ENCODE measurements around the gene SNCA.

The SNCA gene

DNA sequence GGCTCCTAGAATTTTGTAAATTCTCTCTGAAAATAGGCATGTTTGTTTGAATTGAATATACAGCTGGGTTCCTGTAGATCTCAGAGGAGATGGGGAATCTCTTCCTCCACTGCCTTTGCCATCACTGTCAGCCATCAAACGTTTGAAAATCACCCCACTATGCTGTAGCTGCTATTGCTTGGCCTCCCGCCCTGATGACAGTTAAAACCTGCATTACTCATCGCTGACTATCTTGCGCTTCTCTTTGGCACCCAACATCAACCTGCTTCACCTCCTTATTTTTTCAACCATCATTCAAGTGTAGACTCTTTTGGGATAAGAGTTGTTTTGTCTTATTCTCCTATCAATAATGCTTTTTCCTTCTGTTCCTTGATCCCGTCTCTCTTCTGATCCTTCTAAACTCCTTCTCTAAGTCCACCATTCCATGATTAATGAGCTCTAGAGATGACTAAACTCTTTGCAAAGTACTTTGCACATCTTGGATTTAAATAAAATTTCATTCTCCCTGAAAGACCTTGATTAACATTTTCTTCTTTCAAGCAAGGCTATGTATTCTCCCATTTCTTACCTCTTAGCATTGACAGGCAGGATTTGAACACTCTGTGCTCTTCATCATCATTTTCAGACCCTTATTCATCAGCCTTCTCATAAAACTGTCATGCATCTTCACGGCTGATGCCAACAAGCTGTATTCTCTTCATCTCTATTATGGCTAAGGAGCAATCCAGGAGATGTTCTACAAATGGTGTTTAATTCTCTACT, 133.0 kb downstream of the SNCA start:
- DNase-seq = no peak

DNA sequence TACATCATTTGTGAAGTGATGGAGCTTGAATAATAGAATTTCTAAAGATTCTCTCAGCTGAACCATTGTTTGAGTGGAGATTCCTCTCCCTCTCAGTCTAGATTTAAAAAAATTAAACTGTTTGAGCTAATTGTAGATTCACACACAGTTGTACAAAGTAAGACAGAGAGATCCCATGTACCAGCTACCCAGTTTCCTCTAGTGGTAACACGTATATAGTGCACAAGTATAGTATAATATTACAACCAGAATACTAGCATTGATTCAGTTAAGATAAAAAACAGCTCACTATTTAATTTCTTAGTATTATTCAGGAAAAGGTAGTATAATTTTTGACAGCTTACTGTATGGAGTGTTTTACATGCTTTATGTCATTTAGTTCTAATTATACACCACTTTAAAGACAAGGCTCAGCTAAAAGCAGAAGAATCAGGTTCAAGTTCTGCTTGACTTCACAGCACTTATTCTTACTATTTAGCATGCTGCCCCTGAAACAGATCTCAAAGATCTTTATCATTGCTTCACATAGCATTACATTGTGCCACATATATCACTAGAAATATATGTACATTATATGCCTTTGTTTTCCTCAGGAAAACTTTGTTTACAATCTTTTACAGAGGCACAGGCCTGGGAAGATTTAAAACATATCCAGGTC, 136.1 kb downstream of the SNCA start:
- no peak for DNase-seq

DNA sequence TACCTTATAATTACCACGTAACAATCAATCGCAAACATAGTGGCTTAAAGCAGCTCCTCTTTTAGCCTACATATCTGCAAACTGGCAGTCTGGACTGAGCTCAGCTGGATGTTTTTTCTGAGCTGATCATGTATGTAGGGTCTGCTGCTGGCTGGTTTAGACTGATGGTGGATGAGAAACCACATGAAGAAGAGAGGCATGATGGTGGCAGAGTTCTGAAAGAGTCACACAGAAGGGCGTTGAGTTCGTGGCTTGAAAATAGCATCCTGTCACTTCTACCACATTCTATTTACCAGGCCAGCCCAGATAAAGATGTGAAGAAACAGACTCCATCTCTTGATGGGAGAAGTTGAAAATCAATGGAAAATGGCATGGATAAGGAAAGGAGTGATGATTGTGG, 151.3 kb downstream of the SNCA start:
- DNase-seq = no peak

DNA sequence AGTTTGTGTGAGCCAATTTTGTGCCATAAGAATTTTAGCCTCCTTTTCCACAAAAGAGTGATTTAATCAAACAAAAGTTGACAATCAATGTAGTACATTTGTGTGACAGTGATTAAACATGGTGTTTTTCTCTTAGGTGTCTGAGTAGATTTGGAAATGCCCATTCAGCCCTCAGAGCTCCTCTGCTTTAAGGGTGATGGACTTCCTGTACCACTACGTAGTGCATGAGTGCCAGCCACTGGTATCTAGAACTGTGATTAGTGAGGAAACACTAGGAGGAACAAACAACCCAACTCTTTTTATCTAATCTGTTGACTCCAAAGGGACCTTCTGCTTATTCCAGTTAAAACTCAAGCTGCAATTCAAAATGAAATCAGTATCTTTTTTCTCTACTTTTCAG, 151.7 kb downstream of the SNCA start:
- no peak for DNase-seq

DNA sequence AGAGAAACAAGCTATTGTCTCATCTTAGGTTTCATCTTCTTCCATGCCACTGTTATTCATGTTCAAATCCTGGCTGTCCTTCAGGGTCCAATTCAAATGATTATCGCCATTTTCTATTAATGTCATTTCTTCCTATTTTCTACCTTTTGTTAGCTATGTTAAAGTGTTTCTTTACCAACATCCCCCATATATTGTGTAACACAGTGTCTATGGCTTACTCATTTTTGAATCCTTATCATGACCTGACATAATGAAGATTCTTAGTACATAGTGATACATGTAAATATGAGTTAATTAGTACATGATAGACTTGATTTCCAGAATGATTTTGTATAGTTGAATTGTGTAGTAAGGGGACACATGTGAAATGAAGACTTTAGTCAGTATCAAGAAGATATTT, 152.4 kb downstream of the SNCA start:
- no peak for DNase-seq

DNA sequence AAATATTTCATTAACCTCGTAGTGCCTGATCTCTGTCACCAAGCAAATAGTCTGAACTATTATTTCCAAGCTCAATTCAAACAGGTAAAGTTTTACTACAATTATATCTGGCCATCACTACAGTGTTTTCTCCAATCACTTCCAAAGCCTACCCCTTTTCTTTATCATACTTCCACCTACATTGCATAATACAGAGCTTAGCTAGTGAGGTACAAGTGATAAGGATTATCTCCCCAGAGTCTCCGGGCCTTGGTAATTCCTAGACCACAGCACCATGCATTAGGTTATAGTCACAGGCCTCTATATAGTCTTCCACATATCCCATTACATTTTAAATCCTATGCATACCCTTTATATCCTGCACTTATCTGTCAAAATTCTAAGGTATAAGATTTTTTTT, 154.2 kb downstream of the SNCA start:
- no peak for DNase-seq

DNA sequence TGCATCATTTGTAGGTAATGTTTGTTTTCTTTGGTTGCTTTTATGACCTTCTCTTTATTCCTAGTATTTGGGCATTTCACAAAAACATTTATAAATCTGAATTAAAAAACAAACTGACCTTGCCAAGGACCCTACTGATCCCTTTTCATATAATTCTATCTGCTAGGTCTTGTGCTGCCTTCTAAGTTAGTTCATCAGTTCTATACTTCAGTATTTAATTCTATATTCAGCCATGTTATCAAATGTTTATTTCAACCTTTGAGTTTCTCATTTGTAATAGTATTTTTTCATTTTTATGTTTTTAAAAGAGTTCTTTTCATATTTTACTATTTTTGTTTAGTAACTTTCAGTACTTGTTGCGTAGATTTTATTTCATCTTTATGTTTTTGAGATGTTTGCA, 155.3 kb downstream of the SNCA start:
- DNase-seq = no peak

DNA sequence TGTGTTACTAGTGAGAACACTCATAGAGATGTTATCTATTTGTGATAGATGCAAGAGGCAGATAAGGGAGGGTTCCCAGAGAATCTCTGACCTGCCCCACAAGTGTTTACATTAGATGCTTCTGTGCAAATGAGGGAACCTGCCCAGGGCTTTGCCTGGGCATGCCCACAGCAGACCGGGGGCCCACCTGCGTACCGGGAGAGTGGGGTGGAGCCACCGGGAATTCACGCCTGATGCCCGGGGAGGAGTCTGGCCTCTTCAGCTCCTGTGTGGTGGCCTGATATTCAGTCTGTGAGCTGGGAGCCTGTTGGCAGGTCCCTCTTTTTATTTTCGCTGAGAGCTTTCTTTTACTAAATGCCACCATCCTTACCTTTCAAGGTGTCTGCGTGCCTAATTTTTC, 155.7 kb downstream of the SNCA start:
- no peak for DNase-seq

DNA sequence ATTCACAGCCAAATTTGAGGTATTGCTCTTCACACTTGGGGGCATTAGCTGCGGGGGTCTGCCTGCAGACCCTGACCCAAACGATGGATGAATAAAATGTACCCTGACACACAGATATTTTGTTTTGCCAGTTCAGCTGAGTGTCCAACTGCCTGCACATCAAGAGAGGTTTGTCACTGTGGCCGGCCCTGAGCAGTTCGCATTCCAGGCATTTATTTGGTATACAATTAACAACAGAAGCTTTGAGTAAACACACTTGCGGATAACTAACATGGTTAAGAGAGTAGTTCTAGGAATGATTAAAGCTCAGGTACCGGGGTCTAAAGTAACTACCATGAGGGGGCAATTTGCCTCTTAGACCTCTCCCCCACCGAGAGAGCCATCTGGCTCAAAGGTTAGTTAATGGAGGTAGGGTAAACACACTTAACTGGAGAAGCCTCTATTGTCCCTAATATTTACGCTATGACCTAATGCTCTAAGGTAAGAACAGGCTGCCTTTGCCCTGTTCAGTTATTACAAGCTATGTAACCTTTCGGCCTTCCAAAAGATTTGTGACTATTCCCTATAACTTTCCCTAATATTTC, 162.0 kb downstream of the SNCA start:
- DNase-seq = no peak

Measured in activated effector memory CD4-positive, alpha-beta T cell treated with anti-CD3 and anti-CD28 coated beads, Interleukin-2, amount 50 U/mL, for 16 hours (primary cell).